MM.1S (cell line): ENCODE measurements around the gene NEGR1.

ENCODE experiments used
- EZH2 ChIP-seq: fragments of 300-600 bp; sonication (generic); optimal IDR thresholded peaks from 2 replicates; pipeline ENCODE3; 2017; ENCODE audit warnings: low read depth, mild to moderate bottlenecking, antibody characterized with exemption, low read length, mixed read lengths
- EZH2phosphoT487 ChIP-seq: fragments of 300-600 bp; sonication (generic); IDR thresholded peaks from 2 replicates; pipeline ENCODE4 v1.6.1; 2018; ENCODE audit warnings: antibody characterized with exemption, low read length
- TF ChIP-seq, protein P1 (sequence below): fragments of 300-600 bp; sonication (generic); IDR thresholded peaks from 2 replicates; pipeline ENCODE4 v1.5.1; 2016; ENCODE audit warnings: antibody characterized with exemption, low read length, mixed read lengths

DNA sequence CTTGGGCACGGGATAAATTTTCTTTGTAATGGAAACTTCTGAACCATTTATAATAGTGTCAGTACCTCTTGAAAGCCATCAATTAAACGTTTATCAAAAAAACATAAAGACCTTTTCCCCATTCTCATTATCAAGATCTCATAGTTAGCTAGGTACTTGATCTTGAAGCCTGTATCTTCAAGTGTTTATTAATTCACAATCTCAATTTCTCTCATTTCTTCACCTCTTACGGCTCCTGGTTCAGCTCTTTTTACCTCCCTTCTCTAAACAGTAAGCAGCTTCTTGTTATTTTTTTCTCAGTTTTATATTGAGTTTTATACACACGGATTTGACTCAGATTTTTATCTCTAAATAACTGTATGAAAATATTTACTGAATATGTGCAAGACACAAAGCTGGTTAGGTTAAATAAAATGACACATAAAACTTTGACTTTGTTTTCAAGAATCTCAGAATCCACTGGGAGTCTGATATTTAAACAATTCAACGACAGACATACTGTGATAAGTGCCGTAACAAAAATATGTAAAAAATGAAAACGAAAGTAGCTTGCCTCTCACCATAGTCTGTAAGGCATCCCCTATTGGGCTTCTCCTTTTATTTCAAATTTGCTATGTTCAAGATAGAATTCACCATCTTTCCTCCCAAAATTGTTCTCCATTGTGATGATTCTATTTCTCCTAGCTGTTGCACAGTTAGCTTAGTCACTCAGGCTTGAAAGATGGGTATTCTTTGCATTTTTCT, 789.9 kb downstream of the NEGR1 start:
- TF ChIP-seq, protein P1, sequence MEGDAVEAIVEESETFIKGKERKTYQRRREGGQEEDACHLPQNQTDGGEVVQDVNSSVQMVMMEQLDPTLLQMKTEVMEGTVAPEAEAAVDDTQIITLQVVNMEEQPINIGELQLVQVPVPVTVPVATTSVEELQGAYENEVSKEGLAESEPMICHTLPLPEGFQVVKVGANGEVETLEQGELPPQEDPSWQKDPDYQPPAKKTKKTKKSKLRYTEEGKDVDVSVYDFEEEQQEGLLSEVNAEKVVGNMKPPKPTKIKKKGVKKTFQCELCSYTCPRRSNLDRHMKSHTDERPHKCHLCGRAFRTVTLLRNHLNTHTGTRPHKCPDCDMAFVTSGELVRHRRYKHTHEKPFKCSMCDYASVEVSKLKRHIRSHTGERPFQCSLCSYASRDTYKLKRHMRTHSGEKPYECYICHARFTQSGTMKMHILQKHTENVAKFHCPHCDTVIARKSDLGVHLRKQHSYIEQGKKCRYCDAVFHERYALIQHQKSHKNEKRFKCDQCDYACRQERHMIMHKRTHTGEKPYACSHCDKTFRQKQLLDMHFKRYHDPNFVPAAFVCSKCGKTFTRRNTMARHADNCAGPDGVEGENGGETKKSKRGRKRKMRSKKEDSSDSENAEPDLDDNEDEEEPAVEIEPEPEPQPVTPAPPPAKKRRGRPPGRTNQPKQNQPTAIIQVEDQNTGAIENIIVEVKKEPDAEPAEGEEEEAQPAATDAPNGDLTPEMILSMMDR: no peak
- no peak for TF ChIP-seq EZH2
- TF ChIP-seq EZH2phosphoT487: no peak
